Fibroblast of villous mesenchyme (primary cell): Measurements from ENCODE around the gene ZNF423. TPM values are rescaled to one million over a fixed set of nuclear protein-coding genes. Genes with fewer than 3 reads are reported as not detected.

Source experiments
- DNase-seq: peaks from one replicate; pipeline ENCODE4 v3.0.0-alpha.2; 2010; ENCODE audit warnings: low read depth
- H3K4me3 ChIP-seq: 2 replicates; pipeline ENCODE4 v1.5.1; 2011; ENCODE audit warnings: low read depth, mild to moderate bottlenecking, low read length
- total RNA-seq: library from RNA; depleted of rRNA; stranded (reverse); fragments of >200 nt; gene quantifications from 2 replicates; pipeline ENCODE4 v1.2.3, GENCODE V29; 2012
- TF ChIP-seq, protein P1 (sequence below): IDR thresholded peaks from 2 replicates; pipeline ENCODE4 v1.5.1; 2012; ENCODE audit warnings: low read depth, mild to moderate bottlenecking, low read length; ENCODE audit not compliant: insufficient read depth

The ZNF423 gene
- total RNA-seq, 1 donor, result 0.43 TPM

- H3K4me3 ChIP-seq, result peak overlapping the region; percentile 34
- DNase-seq, result peak; percentile 4
- TF ChIP-seq, protein P1, sequence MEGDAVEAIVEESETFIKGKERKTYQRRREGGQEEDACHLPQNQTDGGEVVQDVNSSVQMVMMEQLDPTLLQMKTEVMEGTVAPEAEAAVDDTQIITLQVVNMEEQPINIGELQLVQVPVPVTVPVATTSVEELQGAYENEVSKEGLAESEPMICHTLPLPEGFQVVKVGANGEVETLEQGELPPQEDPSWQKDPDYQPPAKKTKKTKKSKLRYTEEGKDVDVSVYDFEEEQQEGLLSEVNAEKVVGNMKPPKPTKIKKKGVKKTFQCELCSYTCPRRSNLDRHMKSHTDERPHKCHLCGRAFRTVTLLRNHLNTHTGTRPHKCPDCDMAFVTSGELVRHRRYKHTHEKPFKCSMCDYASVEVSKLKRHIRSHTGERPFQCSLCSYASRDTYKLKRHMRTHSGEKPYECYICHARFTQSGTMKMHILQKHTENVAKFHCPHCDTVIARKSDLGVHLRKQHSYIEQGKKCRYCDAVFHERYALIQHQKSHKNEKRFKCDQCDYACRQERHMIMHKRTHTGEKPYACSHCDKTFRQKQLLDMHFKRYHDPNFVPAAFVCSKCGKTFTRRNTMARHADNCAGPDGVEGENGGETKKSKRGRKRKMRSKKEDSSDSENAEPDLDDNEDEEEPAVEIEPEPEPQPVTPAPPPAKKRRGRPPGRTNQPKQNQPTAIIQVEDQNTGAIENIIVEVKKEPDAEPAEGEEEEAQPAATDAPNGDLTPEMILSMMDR, result no peak
Observed at GRCh38 chr16:49859125-49859811, 3.4 kb upstream of the ZNF423 start.

DNA sequence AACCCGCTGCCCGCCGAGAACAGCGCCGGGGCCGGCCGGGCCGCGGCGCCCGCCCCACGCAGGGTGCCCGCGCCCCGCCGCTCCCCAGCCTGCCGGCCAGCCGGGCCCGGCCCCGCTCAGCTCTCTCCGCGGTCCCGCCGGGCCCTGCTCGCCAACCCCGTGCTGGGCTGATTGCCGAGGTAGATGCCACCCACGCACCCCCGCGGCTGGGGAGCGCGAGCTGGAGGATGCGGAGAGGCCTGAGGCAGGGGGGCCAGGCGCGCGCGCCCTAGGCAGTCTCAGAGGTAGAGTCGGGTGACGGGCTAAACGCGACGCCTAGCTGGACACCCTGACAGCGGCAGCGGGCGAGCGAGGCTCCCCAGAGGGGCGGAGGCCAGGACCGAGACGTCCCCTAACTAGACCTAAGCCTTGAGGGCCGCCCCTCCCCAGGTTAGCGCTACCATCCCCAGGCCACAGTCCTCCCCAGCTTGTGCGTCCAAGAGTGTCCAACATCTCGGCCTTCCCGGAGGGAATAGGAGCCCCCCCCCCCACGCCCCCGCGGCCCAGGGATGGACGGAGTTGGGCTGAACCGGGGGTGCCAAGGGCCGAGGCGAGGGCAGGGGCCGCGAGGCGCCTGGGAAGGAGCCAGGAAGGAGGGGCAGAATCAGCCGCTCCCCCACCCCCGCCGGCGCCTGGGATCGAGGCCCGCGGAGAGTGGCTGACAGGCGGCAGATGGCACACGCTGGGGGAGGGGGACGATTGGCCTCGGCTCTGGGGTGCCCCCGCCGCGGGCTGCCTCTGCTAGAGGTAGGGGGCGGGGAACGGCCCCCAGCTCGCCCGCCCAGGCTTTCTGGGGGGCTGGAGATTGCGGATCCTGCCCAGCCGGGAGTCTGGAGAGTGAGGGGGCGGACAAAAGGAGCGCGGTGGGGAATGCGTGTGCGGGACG, 2.5 kb upstream of the ZNF423 start:
- H3K4me3 ChIP-seq, result peak overlapping the region; percentile 34
- TF ChIP-seq, protein P1, result no peak
- DNase-seq, result no peak

DNA sequence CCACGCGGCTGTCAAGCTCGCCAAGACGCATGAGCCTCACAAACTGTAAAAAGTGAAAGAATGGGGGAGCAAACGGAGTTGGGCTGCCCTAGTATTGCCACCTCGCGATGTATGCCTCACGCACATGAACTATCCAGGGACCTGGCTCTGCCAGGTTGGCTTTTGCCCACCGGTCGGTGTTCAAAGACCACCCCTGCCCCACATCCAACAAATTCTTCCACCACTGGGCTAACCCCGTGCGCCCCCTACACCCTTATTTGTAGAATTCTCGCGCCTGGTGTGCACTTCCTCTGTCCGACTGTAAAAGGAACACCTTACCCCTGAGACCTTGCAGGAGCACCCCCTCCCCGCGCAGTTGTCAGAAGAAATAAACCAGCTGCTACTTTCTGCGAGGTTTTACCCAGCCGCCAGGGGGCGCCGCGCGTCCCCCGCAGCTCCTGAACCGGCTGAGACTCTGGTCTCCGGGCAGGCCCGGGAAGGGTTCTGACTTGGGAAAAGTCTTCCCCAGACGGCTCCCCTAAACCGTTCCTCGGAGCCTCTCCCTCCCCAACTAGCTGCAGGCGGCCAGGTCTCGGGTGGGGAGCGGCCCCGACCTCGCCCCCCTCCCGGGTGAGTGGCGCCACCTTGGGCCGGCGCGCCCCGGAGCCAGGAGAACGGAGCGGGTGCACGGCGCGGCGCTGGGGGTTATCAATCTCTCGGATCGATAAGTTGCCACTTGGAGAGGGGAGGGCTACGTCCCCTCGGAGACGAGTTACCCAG, 1.7 kb upstream of the ZNF423 start:
- peak; percentile 9 for DNase-seq
- H3K4me3 ChIP-seq, result peak overlapping the region; percentile 43
- TF ChIP-seq, protein P1, result peak; percentile 55

- DNase-seq, result peak; percentile 65
- peak overlapping the region; percentile 48 for H3K4me3 ChIP-seq
- TF ChIP-seq, protein P1, result peak; percentile 9
Observed at GRCh38 chr16:49856672-49857330, 889 bp upstream of the ZNF423 start.

DNA sequence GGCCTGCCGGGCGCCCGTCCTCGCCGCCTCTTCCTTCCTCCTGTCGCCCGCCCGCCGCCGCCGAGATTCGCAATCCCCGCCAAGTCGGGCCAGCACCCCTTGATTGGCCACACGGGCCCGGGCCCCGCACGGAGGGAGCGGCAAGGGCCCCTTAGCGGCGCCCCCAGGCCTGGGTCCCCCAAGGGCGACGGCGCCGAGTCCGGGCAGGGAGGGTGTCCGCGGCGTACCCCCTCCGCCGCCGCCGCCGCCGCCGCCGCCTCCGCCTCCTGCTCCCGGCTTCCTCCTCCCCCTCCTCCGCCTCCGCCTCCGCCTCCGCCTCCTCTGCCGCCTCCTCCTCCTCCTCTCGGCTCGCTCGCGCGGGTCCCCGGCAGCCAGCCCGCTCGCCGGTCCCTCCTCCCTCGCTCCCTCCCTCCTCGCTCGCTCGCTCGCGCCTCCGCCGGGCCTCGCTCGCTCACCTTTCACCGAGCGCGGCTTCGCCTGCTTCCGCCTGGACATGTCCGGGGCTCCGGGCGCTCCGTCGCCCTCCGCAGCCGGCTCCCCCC, 561 bp downstream of the ZNF423 start:
- TF ChIP-seq, protein P1, result no peak
- DNase-seq, result peak; percentile 69
- peak overlapping the region; percentile 54 for H3K4me3 ChIP-seq

DNA sequence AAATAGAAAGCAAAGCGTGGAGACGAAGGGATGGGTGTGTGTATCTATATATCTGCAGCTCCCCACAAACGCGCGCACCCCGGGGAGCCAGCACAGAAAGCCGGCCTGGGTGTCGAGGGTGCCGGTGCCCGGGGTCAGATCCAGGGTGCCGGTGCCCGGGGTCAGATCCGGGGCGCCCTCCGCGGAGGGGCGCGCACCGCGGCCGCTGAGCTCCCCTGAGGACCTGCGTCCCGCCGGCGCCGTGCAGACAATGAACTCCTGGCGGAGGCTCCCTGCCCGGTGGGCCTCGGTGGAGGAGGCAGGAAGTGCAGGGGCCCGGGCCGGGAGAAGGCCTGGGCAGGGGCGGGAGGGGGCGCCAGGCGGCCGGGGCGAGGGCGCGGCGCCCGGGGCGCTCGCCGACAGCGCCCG, 1.1 kb downstream of the ZNF423 start:
- peak overlapping the region; percentile 54 for H3K4me3 ChIP-seq

More for the DNA sequence above, 1.1 kb downstream of the ZNF423 start:
- TF ChIP-seq, protein P1, result no peak
- DNase-seq, result no peak
